Stimulated activated CD8-positive, alpha-beta memory T cell treated with anti-CD3 and anti-CD28 coated beads, Interleukin-15, amount 100 ng/mL, for 48 hours (primary cell): ENCODE data around the gene BMI1.

Experiments
- DNase-seq, 2 donors: peaks; one replicate each; pipeline ENCODE4 v3.0.0-alpha.2; 2020; ENCODE audit warnings: low read depth in 2 of 2

Gene BMI1

DNA sequence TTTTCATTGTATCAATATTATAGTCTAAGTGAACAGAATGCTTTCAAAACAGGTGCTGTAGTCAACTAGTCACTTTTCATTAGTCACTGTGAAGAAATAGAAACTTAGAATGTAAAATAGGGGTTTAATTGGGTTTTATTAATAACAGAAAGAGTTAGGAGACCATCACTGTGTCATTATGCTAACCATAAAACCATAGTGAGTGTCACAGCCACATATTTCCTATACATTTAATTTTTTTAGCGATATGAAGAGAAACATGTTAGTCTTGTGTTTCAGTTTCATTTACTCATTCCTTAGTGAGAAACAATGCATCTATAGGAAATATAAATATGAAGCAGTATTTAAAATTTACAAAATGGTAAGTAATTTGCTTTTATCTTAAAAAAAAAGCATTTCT is 46.6 kb downstream of the BMI1 start:
- DNase-seq, result no peak

DNA sequence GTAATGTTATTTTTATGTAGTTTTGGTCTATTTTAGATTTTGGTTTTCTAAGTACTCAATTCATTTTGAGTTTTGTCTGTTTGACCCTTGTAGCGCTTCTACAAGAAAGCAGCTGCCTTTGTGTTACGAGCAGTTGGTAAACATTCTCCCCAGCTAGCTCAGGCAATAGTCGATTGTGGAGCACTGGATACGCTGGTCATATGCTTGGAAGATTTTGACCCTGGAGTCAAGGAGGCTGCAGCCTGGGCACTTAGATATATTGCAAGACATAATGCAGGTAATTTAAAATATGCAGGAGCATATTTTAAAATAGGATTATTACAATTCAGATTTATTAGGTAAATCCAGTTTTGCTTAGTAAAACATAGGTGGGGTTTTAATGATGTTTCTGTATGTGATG is 47.5 kb downstream of the BMI1 start:
- DNase-seq, result no peak

DNA sequence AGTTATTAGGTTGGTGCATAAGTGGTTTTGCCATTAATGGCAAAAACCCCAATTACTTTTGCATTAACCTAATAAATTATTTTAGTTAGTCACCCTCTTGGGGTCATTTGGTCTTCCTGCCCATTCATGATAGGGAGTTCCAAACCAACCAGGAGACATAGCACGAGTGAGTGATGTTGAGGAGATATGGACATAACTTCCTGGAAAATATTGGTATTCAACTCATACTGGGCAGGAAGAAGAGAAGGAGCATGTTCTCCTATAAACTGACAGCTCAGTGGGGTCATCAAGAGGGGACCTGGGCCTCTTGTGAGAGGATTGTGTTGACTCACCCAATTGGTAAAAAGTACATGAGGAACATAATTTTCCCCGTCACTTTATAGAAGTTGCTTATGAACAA is 48.1 kb downstream of the BMI1 start:
- DNase-seq, result no peak

DNA sequence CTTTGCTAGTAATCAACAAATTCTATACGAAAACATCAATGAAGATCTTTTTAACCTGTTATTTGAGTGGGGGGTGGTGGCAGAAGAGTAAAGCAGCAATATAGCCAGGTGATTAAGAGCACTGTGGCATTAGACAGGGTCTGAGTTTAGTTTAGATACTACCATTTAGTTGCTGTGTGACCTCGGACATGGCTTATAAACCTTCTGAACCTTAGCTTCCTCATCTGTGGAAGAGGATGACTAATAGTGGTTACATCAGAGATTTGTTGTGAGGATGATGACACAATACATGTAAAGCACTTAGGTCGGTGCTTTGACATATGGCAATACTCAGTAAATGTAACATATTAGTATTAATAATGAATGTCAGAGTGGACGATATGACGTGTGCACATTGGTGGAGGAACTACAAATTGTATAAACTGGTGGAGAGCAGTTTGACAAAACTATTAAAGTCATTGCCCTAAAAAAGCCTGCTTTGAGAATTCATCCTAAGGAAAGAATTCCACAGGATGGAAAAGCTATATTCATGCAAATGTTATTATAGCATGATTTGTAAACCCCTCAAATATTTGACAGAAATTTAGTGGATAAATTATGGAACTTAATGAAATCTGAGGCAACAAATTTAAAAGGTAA is 48.7 kb downstream of the BMI1 start:
- DNase-seq, result no peak

DNA sequence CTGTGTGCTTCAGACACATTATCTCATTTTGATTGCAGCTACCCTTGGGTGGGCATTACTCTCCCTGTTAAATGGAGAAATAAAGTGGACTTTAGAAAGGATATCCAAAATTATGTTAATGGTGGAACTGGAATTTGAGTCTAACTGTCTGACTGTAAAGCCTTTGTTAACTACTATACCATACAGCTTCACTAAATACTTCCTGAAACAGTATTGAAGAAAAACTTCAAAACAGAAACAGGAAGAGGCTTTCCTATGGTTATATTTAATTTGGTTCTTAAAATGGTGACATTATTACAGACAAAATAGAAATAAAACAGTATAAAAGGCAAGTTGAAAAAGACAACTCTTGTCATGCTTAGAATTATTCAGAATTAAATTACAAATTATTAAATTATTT is 49.4 kb downstream of the BMI1 start:
- DNase-seq, result no peak

DNA sequence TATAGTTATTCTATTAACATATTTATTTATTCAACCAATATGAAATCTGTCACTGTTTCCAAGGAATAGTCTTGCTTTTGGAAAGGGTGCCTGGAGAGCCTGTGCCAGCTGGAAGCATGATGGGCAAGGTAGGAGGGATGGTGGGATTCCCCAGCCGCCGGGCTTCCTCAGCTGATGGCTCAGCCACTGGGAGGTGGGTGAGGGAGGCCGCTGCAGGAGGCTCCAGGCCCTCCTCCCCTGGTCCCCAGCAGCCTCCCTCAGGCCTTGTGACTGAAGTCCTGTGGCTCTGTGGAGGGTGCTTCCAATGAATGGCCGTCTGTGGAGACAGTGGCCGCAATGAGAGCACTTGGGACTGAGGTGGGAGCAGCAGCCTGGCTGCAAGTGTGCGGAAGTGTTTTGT is 51.4 kb downstream of the BMI1 start:
- no peak for DNase-seq

DNA sequence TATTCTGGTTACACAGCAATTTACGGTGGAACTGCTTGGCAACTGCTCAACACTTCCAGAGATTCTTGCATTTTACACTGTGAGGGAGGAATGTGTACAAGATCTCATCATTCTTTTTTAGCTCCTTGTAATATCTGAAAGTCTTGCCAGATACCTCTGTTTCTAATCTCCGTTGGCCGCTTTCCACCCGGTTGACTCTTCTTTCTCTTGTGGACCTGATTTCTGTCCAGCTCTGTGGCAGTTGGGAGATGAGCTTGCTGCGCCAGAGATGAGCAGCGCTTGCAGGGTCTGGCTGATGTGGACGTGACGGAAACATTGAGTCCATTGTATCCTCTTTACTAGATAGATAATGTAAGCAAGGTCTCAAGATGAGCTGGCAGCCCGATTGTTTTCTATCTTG is 52.0 kb downstream of the BMI1 start:
- DNase-seq, result no peak

DNA sequence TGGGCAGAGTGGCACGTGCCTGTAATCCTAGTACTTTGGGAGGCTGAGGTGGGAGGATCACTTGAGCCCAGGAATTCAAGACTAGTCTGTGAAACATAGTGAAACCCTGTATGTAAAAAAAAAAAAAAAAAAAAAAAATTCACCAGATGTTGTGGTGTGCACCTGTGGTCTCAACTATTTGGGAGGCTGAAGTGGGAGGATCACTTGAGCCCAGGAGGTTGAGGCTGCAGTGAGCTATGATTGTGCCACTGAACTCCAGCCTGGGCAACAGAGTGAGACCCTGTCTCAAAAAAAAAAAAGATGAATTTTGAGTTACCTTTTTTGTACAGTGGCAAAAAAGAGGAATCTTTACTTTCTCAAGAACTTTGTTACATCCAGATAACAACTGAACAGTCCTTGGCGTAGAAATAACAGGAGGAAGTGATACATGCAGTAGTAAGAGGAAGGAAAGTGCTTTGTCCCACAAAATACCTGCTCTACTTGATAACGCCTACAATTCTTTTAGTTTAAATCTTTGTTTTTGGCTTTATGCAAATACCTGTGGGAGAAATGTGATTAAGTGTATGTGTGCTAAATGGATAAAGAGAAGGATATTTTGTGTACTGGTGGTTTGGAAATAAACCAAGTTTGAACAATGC is 53.7 kb downstream of the BMI1 start:
- no peak for DNase-seq

DNA sequence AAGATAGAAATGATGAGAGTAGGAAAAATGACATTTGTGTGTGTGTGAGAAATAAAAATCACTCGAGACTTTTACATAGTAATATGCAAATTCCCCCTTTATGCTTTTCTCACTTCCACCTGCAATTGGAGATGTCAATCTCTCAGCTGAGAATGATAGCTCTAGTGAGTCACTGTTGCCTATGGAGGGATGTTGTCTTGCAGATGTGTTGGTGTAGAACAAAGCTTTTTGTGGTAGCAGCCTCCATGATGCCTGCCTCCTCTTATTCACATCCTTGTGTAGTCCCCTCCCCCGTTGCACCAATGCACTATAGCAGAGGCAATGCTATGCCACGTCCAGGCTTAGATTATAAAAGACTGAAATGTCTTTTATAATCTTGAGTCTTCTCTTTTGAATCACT is 58.2 kb downstream of the BMI1 start:
- peak; percentile 33 to 40 for DNase-seq
